H9 (cell line): Measurements from ENCODE around the gene EGLN1. TPM values are rescaled to one million over a fixed set of nuclear protein-coding genes. Genes with fewer than 3 reads are reported as not detected.

Experiments
- DNase-seq: peaks from one replicate; pipeline ENCODE4 v3.0.0-alpha.2; 2017
- H2AFZ ChIP-seq: one replicate; pipeline ENCODE4 v1.6.1; 2013; ENCODE audit warnings: mild to moderate bottlenecking, low read length, control low read depth, moderate library complexity
- H2AK5ac ChIP-seq: 2 replicates; pipeline ENCODE4 v1.6.1; 2013; ENCODE audit warnings: low read length, control low read depth, mixed read lengths; ENCODE audit not compliant: insufficient read length
- H2BK120ac ChIP-seq: one replicate; pipeline ENCODE4 v1.6.1; 2013; ENCODE audit warnings: low read depth, mild to moderate bottlenecking, low read length, control low read depth, inconsistent platforms; ENCODE audit not compliant: poor library complexity, severe bottlenecking
- H2BK12ac ChIP-seq: 2 replicates; pipeline ENCODE4 v1.6.1; 2013; ENCODE audit warnings: low read length, control low read depth, mixed read lengths, low read depth; ENCODE audit not compliant: insufficient read length
- H2BK15ac ChIP-seq: 2 replicates; pipeline ENCODE4 v1.6.1; 2013; ENCODE audit warnings: low read depth, low read length, control low read depth
- H2BK20ac ChIP-seq: one replicate; pipeline ENCODE4 v1.6.1; 2013; ENCODE audit warnings: low read depth, mild to moderate bottlenecking, low read length, control low read depth, inconsistent platforms; ENCODE audit not compliant: poor library complexity, severe bottlenecking
- H2BK5ac ChIP-seq: 2 replicates; pipeline ENCODE4 v1.6.1; 2013; ENCODE audit warnings: low read length, control low read depth, mixed read lengths; ENCODE audit not compliant: insufficient read length
- H3K14ac ChIP-seq: 2 replicates; pipeline ENCODE4 v1.6.1; 2013; ENCODE audit warnings: low read length, control low read depth; ENCODE audit not compliant: insufficient read depth
- H3K18ac ChIP-seq: 2 replicates; pipeline ENCODE4 v1.6.1; 2013; ENCODE audit warnings: low read depth, mild to moderate bottlenecking, mixed read lengths, low read length, control low read depth; ENCODE audit not compliant: insufficient read length
- H3K23ac ChIP-seq: 2 replicates; pipeline ENCODE4 v1.6.1; 2013; ENCODE audit warnings: low read length, control low read depth, mixed read lengths, low read depth; ENCODE audit not compliant: insufficient read length
- H3K23me2 ChIP-seq: 2 replicates; pipeline ENCODE4 v1.6.1; 2013; ENCODE audit warnings: low read depth, mild to moderate bottlenecking, mixed read lengths, low read length, control low read depth; ENCODE audit not compliant: insufficient read length, poor library complexity, severe bottlenecking
- H3K27ac ChIP-seq: 2 replicates; pipeline ENCODE4 v1.5.1; 2013; ENCODE audit warnings: low read length, control low read depth, mixed read lengths, low read depth; ENCODE audit not compliant: insufficient read length
- H3K27me3 ChIP-seq: 2 replicates; pipeline ENCODE4 v1.6.1; 2013; ENCODE audit warnings: low read length, control low read depth, inconsistent platforms; ENCODE audit not compliant: insufficient read depth
- H3K4ac ChIP-seq: 2 replicates; pipeline ENCODE4 v1.6.1; 2013; ENCODE audit warnings: low read depth, mild to moderate bottlenecking, control low read depth, inconsistent platforms, low read length, moderate library complexity
- H3K4me1 ChIP-seq: 2 replicates; pipeline ENCODE4 v1.6.1; 2013; ENCODE audit warnings: low read length, control low read depth, inconsistent platforms; ENCODE audit not compliant: insufficient read depth
- H3K4me2 ChIP-seq: 2 replicates; pipeline ENCODE4 v1.6.1; 2013; ENCODE audit warnings: low read length, control low read depth, mixed read lengths; ENCODE audit not compliant: insufficient read length, insufficient read depth
- H3K56ac ChIP-seq: 2 replicates; pipeline ENCODE4 v1.6.1; 2013; ENCODE audit warnings: low read depth, mild to moderate bottlenecking, mixed read lengths, low read length, control low read depth; ENCODE audit not compliant: insufficient read length
- H3K79me1 ChIP-seq: 2 replicates; pipeline ENCODE4 v1.6.1; 2013; ENCODE audit warnings: low read depth, mild to moderate bottlenecking, moderate library complexity, low read length, control low read depth, inconsistent platforms; ENCODE audit not compliant: insufficient read depth, poor library complexity, severe bottlenecking
- H3K79me2 ChIP-seq: 2 replicates; pipeline ENCODE4 v1.6.1; 2013; ENCODE audit warnings: low read length, control low read depth, inconsistent platforms; ENCODE audit not compliant: insufficient read depth
- H3K9ac ChIP-seq: 2 replicates; pipeline ENCODE4 v1.6.1; 2013; ENCODE audit warnings: low read length, control low read depth, mixed read lengths; ENCODE audit not compliant: insufficient read length; ENCODE audit errors: extremely low read depth
- H3K9me3 ChIP-seq: one replicate; pipeline ENCODE4 v1.6.1; 2013; ENCODE audit warnings: low read depth, low read length, inconsistent platforms; ENCODE audit not compliant: control insufficient read depth
- H3T11ph ChIP-seq: one replicate; pipeline ENCODE4 v1.6.1; 2013; ENCODE audit warnings: mild to moderate bottlenecking, low read length, control low read depth, inconsistent platforms
- H4K20me1 ChIP-seq: one replicate; pipeline ENCODE4 v1.6.1; 2013; ENCODE audit not compliant: control insufficient read depth, insufficient read length, insufficient read depth
- H4K5ac ChIP-seq: 2 replicates; pipeline ENCODE4 v1.6.1; 2013; ENCODE audit warnings: low read depth, mild to moderate bottlenecking, mixed read lengths, low read length, control low read depth; ENCODE audit not compliant: insufficient read length
- H4K8ac ChIP-seq: replicated peaks from 2 replicates; pipeline ENCODE4 v1.6.1; 2013; ENCODE audit warnings: low read length, control low read depth, mixed read lengths, low read depth; ENCODE audit not compliant: insufficient read length
- H4K91ac ChIP-seq: 2 replicates; pipeline ENCODE4 v1.6.1; 2013; ENCODE audit warnings: low read depth, mild to moderate bottlenecking, moderate library complexity, mixed read lengths, low read length, control low read depth; ENCODE audit not compliant: insufficient read length
- H3K27ac Mint-ChIP-seq, 3 experiments: 2 replicates in 2 of 3; 3 replicates in 1 of 3; pipeline ENCODE4 v1.8.0; 2020 to 2021; ENCODE audit warnings: mixed read lengths in 3 of 3, mild to moderate bottlenecking in 1 of 3, moderate library complexity in 1 of 3
- H3K27me3 Mint-ChIP-seq: 2 replicates; pipeline ENCODE4 v1.8.0; 2021; ENCODE audit warnings: low read depth, mild to moderate bottlenecking, moderate library complexity, mixed read lengths
- H3K36me3 Mint-ChIP-seq, 3 experiments: 2 replicates in 2 of 3; 3 replicates in 1 of 3; pipeline ENCODE4 v1.8.0; 2020 to 2021; ENCODE audit warnings: low read depth in 3 of 3, mixed read lengths in 3 of 3; ENCODE audit not compliant: insufficient read depth in 1 of 3
- H3K4me1 Mint-ChIP-seq, 2 experiments: 2 replicates each; pipeline ENCODE4 v1.8.0; 2020; ENCODE audit warnings: mixed read lengths in 2 of 2
- H3K4me3 Mint-ChIP-seq, 2 experiments: 2 replicates in 1 of 2; 3 replicates in 1 of 2; pipeline ENCODE4 v1.8.0; 2020 to 2021; ENCODE audit warnings: mild to moderate bottlenecking in 2 of 2, mixed read lengths in 2 of 2, moderate library complexity in 1 of 2
- H3K9me3 Mint-ChIP-seq, 2 experiments: 2 replicates in 1 of 2; 3 replicates in 1 of 2; pipeline ENCODE4 v1.8.0; 2020; ENCODE audit warnings: mild to moderate bottlenecking in 2 of 2, mixed read lengths in 2 of 2, moderate library complexity in 1 of 2
- WGBS: extraction: QIAGEN DNeasy Blood & Tissue Kit; methylation state at CpG from one replicate; pipeline ENCODE4 v1.1.7; 2013; ENCODE audit warnings: missing lambda C conversion rate, low lambda C conversion rate, mixed read lengths; ENCODE audit not compliant: insufficient read length; ENCODE audit errors: extremely low coverage; 5-methylcytosine and 5-hydroxymethylcytosine counted together
- total RNA-seq: library from RNA; stranded (reverse); gene quantifications from 2 replicates; pipeline ENCODE4 v1.2.1, GENCODE V29; 2021
- TF ChIP-seq, protein P1 (sequence below): fragments of 200-600 bp; sonication (generic); conservative IDR thresholded peaks from 3 replicates; pipeline ENCODE4 v1.8.0; 2021; ENCODE audit warnings: antibody characterized with exemption, mild to moderate bottlenecking

Gene EGLN1
- total RNA-seq, 1 experiment from 2014 or later: 8.4 TPM

DNA sequence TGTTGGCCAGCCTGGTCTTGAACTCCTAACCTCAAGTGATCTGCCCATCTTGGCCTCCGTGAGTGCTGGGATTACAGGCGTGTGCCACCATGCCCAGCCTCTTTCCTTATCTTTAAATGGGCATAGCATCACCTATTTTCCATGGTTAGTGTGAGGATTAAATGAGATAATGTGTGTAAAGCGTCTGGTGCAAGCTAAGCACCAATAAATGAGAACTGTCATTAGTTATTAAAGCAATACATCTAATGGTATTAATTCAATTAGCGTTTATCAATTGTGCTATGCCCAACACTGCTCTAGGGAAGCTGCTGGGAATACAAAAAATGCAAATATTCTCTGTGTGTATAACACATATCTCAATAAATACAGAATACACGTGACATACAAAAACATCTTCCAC is 94.5 kb downstream of the EGLN1 start:
- no peak overlapping the region for H4K5ac ChIP-seq
- no peak overlapping the region for H2BK15ac ChIP-seq
- H3K27me3 Mint-ChIP-seq: no peaks in the 10 kb centered on the region; the same call in 1 of the 2 replicates
- H3K23me2 ChIP-seq: no peaks in the 10 kb centered on the region
- H3K4ac ChIP-seq: no peak overlapping the region
- no peaks in the 10 kb centered on the region for H3K79me2 ChIP-seq
- no peak overlapping the region for H3K27ac Mint-ChIP-seq
- H3K4me3 Mint-ChIP-seq: no peak overlapping the region
- no CpG with 5 or more reads among the region's 5 CpGs for WGBS
- H2BK20ac ChIP-seq: no peak overlapping the region
- H3K4me1 ChIP-seq: no peaks in the 10 kb centered on the region
- H2AFZ ChIP-seq: no peak overlapping the region
- no peak overlapping the region for H2AK5ac ChIP-seq
- no peaks in the 10 kb centered on the region for H3K27me3 ChIP-seq
- H3K9ac ChIP-seq: no peak overlapping the region
- H3K14ac ChIP-seq: no peak overlapping the region
- no peaks in the 10 kb centered on the region for H3K9me3 Mint-ChIP-seq
- no peaks in the 10 kb centered on the region for H3K36me3 Mint-ChIP-seq
- H3K4me2 ChIP-seq: no peak overlapping the region
- H3K9me3 ChIP-seq: no peaks in the 10 kb centered on the region
- peaks cover 3 to 4% of the 10 kb centered on the region in 2 experiments for H3K4me1 Mint-ChIP-seq
- no peak overlapping the region for H4K8ac ChIP-seq
- no peak overlapping the region for H3K23ac ChIP-seq
- H4K20me1 ChIP-seq: no peaks in the 10 kb centered on the region
- no peak overlapping the region for H2BK12ac ChIP-seq
- H4K91ac ChIP-seq: no peak overlapping the region
- H3K79me1 ChIP-seq: no peaks in the 10 kb centered on the region
- TF ChIP-seq, protein P1, sequence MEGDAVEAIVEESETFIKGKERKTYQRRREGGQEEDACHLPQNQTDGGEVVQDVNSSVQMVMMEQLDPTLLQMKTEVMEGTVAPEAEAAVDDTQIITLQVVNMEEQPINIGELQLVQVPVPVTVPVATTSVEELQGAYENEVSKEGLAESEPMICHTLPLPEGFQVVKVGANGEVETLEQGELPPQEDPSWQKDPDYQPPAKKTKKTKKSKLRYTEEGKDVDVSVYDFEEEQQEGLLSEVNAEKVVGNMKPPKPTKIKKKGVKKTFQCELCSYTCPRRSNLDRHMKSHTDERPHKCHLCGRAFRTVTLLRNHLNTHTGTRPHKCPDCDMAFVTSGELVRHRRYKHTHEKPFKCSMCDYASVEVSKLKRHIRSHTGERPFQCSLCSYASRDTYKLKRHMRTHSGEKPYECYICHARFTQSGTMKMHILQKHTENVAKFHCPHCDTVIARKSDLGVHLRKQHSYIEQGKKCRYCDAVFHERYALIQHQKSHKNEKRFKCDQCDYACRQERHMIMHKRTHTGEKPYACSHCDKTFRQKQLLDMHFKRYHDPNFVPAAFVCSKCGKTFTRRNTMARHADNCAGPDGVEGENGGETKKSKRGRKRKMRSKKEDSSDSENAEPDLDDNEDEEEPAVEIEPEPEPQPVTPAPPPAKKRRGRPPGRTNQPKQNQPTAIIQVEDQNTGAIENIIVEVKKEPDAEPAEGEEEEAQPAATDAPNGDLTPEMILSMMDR: no peak
- no peak overlapping the region for H3T11ph ChIP-seq
- no peak overlapping the region for H2BK5ac ChIP-seq
- no peak overlapping the region for H3K56ac ChIP-seq
- no peak overlapping the region for H3K18ac ChIP-seq
- no peak overlapping the region for H2BK120ac ChIP-seq
- no peak overlapping the region for H3K27ac ChIP-seq
- no peak for DNase-seq
